Measurements from ENCODE around the gene LAMA3. TPM values are rescaled to one million over a fixed set of nuclear protein-coding genes. Genes with fewer than 3 reads are reported as not detected.

The LAMA3 gene
- polyA plus RNA-seq, 1 donor from 2014 or later = 3.4 TPM

GRCh38 chr18:23933407-23933806 lies 244.2 kb downstream of the LAMA3 start:
- Histone ChIP-seq H2AFZ (ENCODE audit: low read depth, low read length) (no peak overlapping the region), H3K4me3 (ENCODE audit: low read length) (no peak overlapping the region), H3K27ac (ENCODE audit: low read length) (no peak overlapping the region), H3K36me3 (ENCODE audit: insufficient read depth, low read length) (no peaks in the 10 kb centered on the region), H3K4me2 (ENCODE audit: low read length) (no peak overlapping the region), H3K9me2 (ENCODE audit: insufficient read depth, low read length) (no peaks in the 10 kb centered on the region), H3K79me2 (replicated peaks; ENCODE audit: insufficient read depth, low read length) (no peaks in the 10 kb centered on the region), H4K20me1 (ENCODE audit: insufficient read depth) (no peaks in the 10 kb centered on the region), H3K27me3 (ENCODE audit: insufficient read depth, low read depth, low read length) (no peaks in the 10 kb centered on the region), H3F3A (ENCODE audit: insufficient read depth, low read length, poor library complexity, severe bottlenecking) (no peaks in the 10 kb centered on the region), H3K9me3 (ENCODE audit: low read length) (no peaks in the 10 kb centered on the region), H3K9ac (ENCODE audit: low read length) (no peak overlapping the region)
- no peak for TF ChIP-seq REST (IDR thresholded peaks at IDR 0.05; ENCODE audit: borderline replicate concordance)
- TF ChIP-seq CTCF (IDR thresholded peaks at IDR 0.05; ENCODE audit: poor library complexity, severe bottlenecking) = no peak
- no peak for TF ChIP-seq EZH2 (IDR thresholded peaks at IDR 0.05; ENCODE audit: borderline replicate concordance, insufficient read depth, low read length, poor library complexity, severe bottlenecking)
- no peak for TF ChIP-seq MXI1 (conservative IDR thresholded peaks at IDR 0.05; ENCODE audit: poor library complexity, severe bottlenecking)
- TF ChIP-seq POLR2AphosphoS5 (IDR thresholded peaks at IDR 0.05) = no peak
- no peak for TF ChIP-seq TAF1 (IDR thresholded peaks at IDR 0.05; ENCODE audit: low read depth)

- no peak for TF ChIP-seq RAD21 (conservative IDR thresholded peaks at IDR 0.05)
- TF ChIP-seq CTCF (IDR thresholded peaks at IDR 0.05; ENCODE audit: poor library complexity, severe bottlenecking) = no peak
- no peak for TF ChIP-seq POLR2AphosphoS5 (IDR thresholded peaks at IDR 0.05)
- no peak for TF ChIP-seq MXI1 (conservative IDR thresholded peaks at IDR 0.05; ENCODE audit: poor library complexity, severe bottlenecking)
- no peak for TF ChIP-seq REST (IDR thresholded peaks at IDR 0.05; ENCODE audit: borderline replicate concordance)
- TF ChIP-seq EP300 (conservative IDR thresholded peaks at IDR 0.05; ENCODE audit: poor library complexity, severe bottlenecking) = no peak
- no peak for TF ChIP-seq TAF1 (IDR thresholded peaks at IDR 0.05; ENCODE audit: low read depth)
- TF ChIP-seq EZH2 (IDR thresholded peaks at IDR 0.05; ENCODE audit: borderline replicate concordance, insufficient read depth, low read length, poor library complexity, severe bottlenecking) = no peak
- TF ChIP-seq SMC3 (conservative IDR thresholded peaks at IDR 0.05; ENCODE audit: poor library complexity) = no peak
- Histone ChIP-seq H3K9ac (ENCODE audit: low read length) (no peak overlapping the region), H3K4me2 (ENCODE audit: low read length) (no peak overlapping the region), H3K27me3 (ENCODE audit: insufficient read depth, low read depth, low read length) (no peaks in the 10 kb centered on the region), H3K9me2 (ENCODE audit: insufficient read depth, low read length) (no peaks in the 10 kb centered on the region), H3F3A (ENCODE audit: insufficient read depth, low read length, poor library complexity, severe bottlenecking) (no peaks in the 10 kb centered on the region), H2AFZ (ENCODE audit: low read depth, low read length) (no peak overlapping the region), H3K79me2 (replicated peaks; ENCODE audit: insufficient read depth, low read length) (no peaks in the 10 kb centered on the region), H3K27ac (ENCODE audit: low read length) (no peak overlapping the region), H3K9me3 (ENCODE audit: low read length) (no peaks in the 10 kb centered on the region), H3K36me3 (ENCODE audit: insufficient read depth, low read length) (no peaks in the 10 kb centered on the region), H4K20me1 (ENCODE audit: insufficient read depth) (no peaks in the 10 kb centered on the region), H3K4me3 (ENCODE audit: low read length) (no peak overlapping the region)
Measured at GRCh38 chr18:23934252-23934651, 245.0 kb downstream of the LAMA3 start.
